ENCODE results near the gene TMEM139.

The TMEM139 gene

GRCh38 chr7:143240291-143241168 is 44.2 kb upstream of the TMEM139 start:
- TF ChIP-seq CTCF (IDR thresholded peaks at IDR 0.05; ENCODE audit: low read depth, low read length): peak; percentile 92
- H3K4me3 ChIP-seq (replicated peaks in 1 of 2; ENCODE audit: low read depth in 2 of 2, low read length in 2 of 2): no peak overlapping the region
- peak; percentile 90 to 91 for DNase-seq (ENCODE audit: low read depth in 2 of 2)

DNA sequence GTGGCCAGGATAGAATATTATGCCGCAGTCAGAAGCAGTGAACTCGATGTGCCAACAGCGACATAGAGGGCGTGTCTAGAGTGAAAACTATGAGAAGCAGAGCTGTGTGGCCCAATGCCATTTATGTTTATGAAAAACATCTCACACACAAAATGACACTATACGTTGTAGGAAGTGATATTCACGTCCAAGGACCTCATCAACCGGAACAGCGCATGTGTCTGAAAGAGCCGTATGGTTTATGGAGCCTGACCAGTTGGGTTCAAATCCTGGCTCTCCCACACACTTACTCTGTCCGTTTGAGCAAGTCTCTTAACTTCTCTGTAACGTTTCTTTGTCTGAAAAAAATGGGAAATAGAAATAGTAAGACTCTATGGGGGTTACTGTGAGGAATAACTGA is 42.5 kb upstream of the TMEM139 start:
- no peak overlapping the region for H3K4me3 ChIP-seq (replicated peaks in 1 of 2; ENCODE audit: low read depth in 2 of 2, low read length in 2 of 2)
- no peak for DNase-seq (ENCODE audit: low read depth in 2 of 2)
- no peak for TF ChIP-seq CTCF (IDR thresholded peaks at IDR 0.05; ENCODE audit: low read depth, low read length)

GRCh38 chr7:143243111-143243510 is 41.6 kb upstream of the TMEM139 start:
- TF ChIP-seq CTCF (IDR thresholded peaks at IDR 0.05; ENCODE audit: low read depth, low read length): no peak
- no peak for DNase-seq (ENCODE audit: low read depth in 2 of 2)
- no peak overlapping the region for H3K4me3 ChIP-seq (replicated peaks in 1 of 2; ENCODE audit: low read depth in 2 of 2, low read length in 2 of 2)

- no peak for DNase-seq (ENCODE audit: low read depth in 2 of 2)
- TF ChIP-seq CTCF (IDR thresholded peaks at IDR 0.05; ENCODE audit: low read depth, low read length): no peak
- H3K4me3 ChIP-seq (replicated peaks in 1 of 2; ENCODE audit: low read depth in 2 of 2, low read length in 2 of 2): no peak overlapping the region
These were observed 41.1 kb upstream of the TMEM139 start for GRCh38 chr7:143243614-143244013.

DNA sequence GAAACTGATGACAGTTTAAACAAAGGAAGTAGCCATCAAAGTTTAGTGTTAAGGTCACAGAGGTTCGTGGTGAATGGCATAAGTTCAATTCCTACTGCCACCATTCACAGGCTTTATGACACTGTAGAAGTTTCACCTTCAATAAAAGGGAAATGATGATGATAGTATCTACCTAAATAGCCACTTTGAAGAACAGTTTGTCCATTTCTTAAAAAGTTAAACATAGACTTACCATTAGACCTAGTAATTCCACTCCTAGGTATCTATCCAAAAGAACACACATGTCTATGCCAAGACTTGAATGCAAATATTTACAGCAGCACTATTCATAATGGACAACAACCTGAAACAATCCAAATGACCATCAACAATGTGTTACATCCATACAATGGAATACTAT is 40.4 kb upstream of the TMEM139 start:
- DNase-seq (ENCODE audit: low read depth in 2 of 2): no peak
- H3K4me3 ChIP-seq (replicated peaks in 1 of 2; ENCODE audit: low read depth in 2 of 2, low read length in 2 of 2): no peak overlapping the region
- no peak for TF ChIP-seq CTCF (IDR thresholded peaks at IDR 0.05; ENCODE audit: low read depth, low read length)

- no peak overlapping the region for H3K4me3 ChIP-seq (replicated peaks in 1 of 2; ENCODE audit: low read depth in 2 of 2, low read length in 2 of 2)
- no peak for TF ChIP-seq CTCF (IDR thresholded peaks at IDR 0.05; ENCODE audit: low read depth, low read length)
- peak; percentile 14 to 78 for DNase-seq (ENCODE audit: low read depth in 2 of 2)
These were observed 39.6 kb upstream of the TMEM139 start for GRCh38 chr7:143245123-143245522.

All from cardiac fibroblast (primary cell).